GM12878 (cell line): ENCODE results near the gene GDAP1L1. TPM values are rescaled to one million over a fixed set of nuclear protein-coding genes. Genes with fewer than 3 reads are reported as not detected.

Experiments used
- CHD1 ChIP-seq: IDR thresholded peaks from 2 replicates; pipeline ENCODE4 v1.6.1; 2012; ENCODE audit warnings: low read depth, low read length, improper control_type of control experiment
- DPF2 ChIP-seq: fragments of 450-650 bp; IDR thresholded peaks from 2 replicates; pipeline ENCODE4 v1.6.1; 2017; ENCODE audit warnings: mild to moderate bottlenecking
- EGR1 ChIP-seq, 2 experiments: IDR thresholded peaks; 1 replicate in 1 of 2; 2 replicates in 1 of 2; pipeline ENCODE4 v1.6.1; 2011 to 2012; ENCODE audit warnings: low read depth in 2 of 2, low read length in 2 of 2, borderline replicate concordance in 1 of 2, mild to moderate bottlenecking in 1 of 2, moderate library complexity in 1 of 2
- HDGF ChIP-seq: fragments of 450-650 bp; IDR thresholded peaks from 2 replicates; pipeline ENCODE4 v1.6.1; 2016; ENCODE audit warnings: antibody characterized with exemption
- LARP7 ChIP-seq: fragments of 450-650 bp; IDR thresholded peaks from 2 replicates; pipeline ENCODE4 v1.6.1; 2017; ENCODE audit warnings: mild to moderate bottlenecking
- NFXL1 ChIP-seq: fragments of 450-650 bp; IDR thresholded peaks from 2 replicates; pipeline ENCODE4 v1.6.1; 2017; ENCODE audit warnings: antibody characterized with exemption, mild to moderate bottlenecking, borderline replicate concordance
- SMARCA5 ChIP-seq: fragments of 450-650 bp; IDR thresholded peaks from 2 replicates; pipeline ENCODE4 v1.6.1; 2017; ENCODE audit warnings: mild to moderate bottlenecking
- polyA plus RNA-seq, 11 experiments: library from polyadenylated mRNA; depleted of rRNA in 4 of 11; unstranded in 6 of 11; stranded (reverse) in 5 of 11; fragments of >200 nt; fragmentation: Nextera tagmentation in 4 of 11; fragmentation: Illumina TruSeq in 1 of 11; extraction: Ambion mirVana in 4 of 11; extraction: Trizol in 1 of 11; gene quantifications; 1 replicate in 1 of 11; 2 replicates in 10 of 11; pipeline versions ENCODE4 v1.2.1 to v1.2.3, GENCODE V29; 2011 to 2016; ENCODE audit warnings: inconsistent platforms in 2 of 11, missing spikeins in 2 of 11, low read depth in 1 of 11
- total RNA-seq, 4 experiments: library from RNA; depleted of rRNA in 3 of 4; stranded (reverse); fragments of >200 nt in 3 of 4; fragmentation: Illumina TruSeq in 1 of 4; extraction: Trizol in 1 of 4; gene quantifications; 2 replicates each; pipeline versions ENCODE4 v1.2.1 to v1.2.3, GENCODE V29; 2013 to 2021
- TF ChIP-seq, protein P1 (sequence below): fragments of 150-350 bp; IDR thresholded peaks from 2 replicates; pipeline ENCODE4 v1.6.1; 2016; ENCODE audit warnings: low read depth, low read length
- TF ChIP-seq, protein P2 (sequence below): fragments of 450-650 bp; formaldehyde crosslinking; IDR thresholded peaks from 2 replicates; pipeline ENCODE4 v1.5.0; 2022; ENCODE audit warnings: mild to moderate bottlenecking, missing genetic modification characterization

Gene GDAP1L1
- total and polyA plus RNA-seq, 10 of the 15 experiments (the other 5 are each of a cell fraction or from before 2014, with no cell fraction given): 0.08 to 0.38 TPM; not detected in 8

DNA sequence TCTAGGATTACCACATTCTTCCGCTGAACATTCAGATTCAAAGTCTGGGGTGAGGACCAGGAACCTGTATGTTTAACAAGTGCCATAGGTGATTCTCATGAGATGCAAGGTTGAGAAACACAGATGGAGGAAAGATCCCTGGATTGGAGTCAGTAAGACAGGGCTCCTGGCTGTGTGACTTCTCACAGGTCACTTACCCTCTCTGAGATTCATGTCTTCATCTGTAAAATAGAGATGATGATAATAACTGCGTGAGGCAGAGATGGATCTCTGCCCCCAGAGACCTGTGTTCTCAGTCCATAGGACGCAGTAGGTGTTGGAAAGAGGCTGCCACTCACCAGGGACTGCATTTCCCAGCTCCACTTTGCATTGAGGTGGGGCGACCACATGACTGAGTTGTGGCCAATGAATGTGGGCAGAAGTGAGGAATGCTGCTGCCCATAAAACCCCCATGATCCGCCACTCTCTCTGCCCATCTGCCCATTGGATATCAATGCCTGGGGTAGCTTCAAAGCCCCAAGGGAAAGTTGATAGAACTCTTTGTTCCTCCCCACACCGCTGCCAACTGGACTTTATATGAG, 13.6 kb upstream of the GDAP1L1 start (continued):
- TF ChIP-seq DPF2: no peak
- TF ChIP-seq NFXL1: no peak
- TF ChIP-seq SMARCA5: no peak
- no peak for TF ChIP-seq HDGF
- TF ChIP-seq, protein P1, sequence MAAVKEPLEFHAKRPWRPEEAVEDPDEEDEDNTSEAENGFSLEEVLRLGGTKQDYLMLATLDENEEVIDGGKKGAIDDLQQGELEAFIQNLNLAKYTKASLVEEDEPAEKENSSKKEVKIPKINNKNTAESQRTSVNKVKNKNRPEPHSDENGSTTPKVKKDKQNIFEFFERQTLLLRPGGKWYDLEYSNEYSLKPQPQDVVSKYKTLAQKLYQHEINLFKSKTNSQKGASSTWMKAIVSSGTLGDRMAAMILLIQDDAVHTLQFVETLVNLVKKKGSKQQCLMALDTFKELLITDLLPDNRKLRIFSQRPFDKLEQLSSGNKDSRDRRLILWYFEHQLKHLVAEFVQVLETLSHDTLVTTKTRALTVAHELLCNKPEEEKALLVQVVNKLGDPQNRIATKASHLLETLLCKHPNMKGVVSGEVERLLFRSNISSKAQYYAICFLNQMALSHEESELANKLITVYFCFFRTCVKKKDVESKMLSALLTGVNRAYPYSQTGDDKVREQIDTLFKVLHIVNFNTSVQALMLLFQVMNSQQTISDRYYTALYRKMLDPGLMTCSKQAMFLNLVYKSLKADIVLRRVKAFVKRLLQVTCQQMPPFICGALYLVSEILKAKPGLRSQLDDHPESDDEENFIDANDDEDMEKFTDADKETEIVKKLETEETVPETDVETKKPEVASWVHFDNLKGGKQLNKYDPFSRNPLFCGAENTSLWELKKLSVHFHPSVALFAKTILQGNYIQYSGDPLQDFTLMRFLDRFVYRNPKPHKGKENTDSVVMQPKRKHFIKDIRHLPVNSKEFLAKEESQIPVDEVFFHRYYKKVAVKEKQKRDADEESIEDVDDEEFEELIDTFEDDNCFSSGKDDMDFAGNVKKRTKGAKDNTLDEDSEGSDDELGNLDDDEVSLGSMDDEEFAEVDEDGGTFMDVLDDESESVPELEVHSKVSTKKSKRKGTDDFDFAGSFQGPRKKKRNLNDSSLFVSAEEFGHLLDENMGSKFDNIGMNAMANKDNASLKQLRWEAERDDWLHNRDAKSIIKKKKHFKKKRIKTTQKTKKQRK: no peak
- no peak for TF ChIP-seq LARP7
- TF ChIP-seq EGR1 (IDR thresholded peaks at IDR 0.05; ENCODE audit: borderline replicate concordance in 1 of 2, low read depth in 2 of 2, low read length in 2 of 2): no peak
- TF ChIP-seq CHD1: no peak
- TF ChIP-seq, protein P2, sequence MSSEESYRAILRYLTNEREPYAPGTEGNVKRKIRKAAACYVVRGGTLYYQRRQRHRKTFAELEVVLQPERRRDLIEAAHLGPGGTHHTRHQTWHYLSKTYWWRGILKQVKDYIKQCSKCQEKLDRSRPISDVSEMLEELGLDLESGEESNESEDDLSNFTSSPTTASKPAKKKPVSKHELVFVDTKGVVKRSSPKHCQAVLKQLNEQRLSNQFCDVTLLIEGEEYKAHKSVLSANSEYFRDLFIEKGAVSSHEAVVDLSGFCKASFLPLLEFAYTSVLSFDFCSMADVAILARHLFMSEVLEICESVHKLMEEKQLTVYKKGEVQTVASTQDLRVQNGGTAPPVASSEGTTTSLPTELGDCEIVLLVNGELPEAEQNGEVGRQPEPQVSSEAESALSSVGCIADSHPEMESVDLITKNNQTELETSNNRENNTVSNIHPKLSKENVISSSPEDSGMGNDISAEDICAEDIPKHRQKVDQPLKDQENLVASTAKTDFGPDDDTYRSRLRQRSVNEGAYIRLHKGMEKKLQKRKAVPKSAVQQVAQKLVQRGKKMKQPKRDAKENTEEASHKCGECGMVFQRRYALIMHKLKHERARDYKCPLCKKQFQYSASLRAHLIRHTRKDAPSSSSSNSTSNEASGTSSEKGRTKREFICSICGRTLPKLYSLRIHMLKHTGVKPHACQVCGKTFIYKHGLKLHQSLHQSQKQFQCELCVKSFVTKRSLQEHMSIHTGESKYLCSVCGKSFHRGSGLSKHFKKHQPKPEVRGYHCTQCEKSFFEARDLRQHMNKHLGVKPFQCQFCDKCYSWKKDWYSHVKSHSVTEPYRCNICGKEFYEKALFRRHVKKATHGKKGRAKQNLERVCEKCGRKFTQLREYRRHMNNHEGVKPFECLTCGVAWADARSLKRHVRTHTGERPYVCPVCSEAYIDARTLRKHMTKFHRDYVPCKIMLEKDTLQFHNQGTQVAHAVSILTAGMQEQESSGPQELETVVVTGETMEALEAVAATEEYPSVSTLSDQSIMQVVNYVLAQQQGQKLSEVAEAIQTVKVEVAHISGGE (CRISPR knock-in tag): no peak
- TF ChIP-seq, all 136 proteins: peak for 0
